Measurements from ENCODE around the gene UTP20.
"Not testable (repeated sequence)": the region's sequence is repeated elsewhere in the genome, so short reads cannot be mapped to it uniquely, and the experiment has no call there.

GRCh38 chr12:101422066-101422465 lies 142.2 kb downstream of the UTP20 start:
- TF ChIP-seq, protein P1, sequence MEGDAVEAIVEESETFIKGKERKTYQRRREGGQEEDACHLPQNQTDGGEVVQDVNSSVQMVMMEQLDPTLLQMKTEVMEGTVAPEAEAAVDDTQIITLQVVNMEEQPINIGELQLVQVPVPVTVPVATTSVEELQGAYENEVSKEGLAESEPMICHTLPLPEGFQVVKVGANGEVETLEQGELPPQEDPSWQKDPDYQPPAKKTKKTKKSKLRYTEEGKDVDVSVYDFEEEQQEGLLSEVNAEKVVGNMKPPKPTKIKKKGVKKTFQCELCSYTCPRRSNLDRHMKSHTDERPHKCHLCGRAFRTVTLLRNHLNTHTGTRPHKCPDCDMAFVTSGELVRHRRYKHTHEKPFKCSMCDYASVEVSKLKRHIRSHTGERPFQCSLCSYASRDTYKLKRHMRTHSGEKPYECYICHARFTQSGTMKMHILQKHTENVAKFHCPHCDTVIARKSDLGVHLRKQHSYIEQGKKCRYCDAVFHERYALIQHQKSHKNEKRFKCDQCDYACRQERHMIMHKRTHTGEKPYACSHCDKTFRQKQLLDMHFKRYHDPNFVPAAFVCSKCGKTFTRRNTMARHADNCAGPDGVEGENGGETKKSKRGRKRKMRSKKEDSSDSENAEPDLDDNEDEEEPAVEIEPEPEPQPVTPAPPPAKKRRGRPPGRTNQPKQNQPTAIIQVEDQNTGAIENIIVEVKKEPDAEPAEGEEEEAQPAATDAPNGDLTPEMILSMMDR (IDR thresholded peaks at IDR 0.05) = not testable (repeated sequence)
- TF ChIP-seq POLR2A (IDR thresholded peaks at IDR 0.05) = not testable (repeated sequence)
